HEK293 (cell line): ENCODE results near the gene BICD2.

Experiments
- CTCF ChIP-seq: fragments of 450-650 bp; formaldehyde crosslinking; IDR thresholded peaks from 2 replicates; pipeline ENCODE4 v1.5.1; 2016; ENCODE audit warnings: missing biosample characterization, missing genetic modification characterization
- MYNN ChIP-seq: fragments of 450-650 bp; formaldehyde crosslinking; IDR thresholded peaks from 2 replicates; pipeline ENCODE4 v1.5.1; 2016; ENCODE audit warnings: missing biosample characterization, missing genetic modification characterization, borderline replicate concordance
- TCF7L2 ChIP-seq: IDR thresholded peaks from 2 replicates; pipeline ENCODE4 v1.6.1; 2011; ENCODE audit warnings: low read depth, mild to moderate bottlenecking, inconsistent platforms, low read length, moderate library complexity, borderline replicate concordance
- ZBTB20 ChIP-seq: fragments of 450-650 bp; formaldehyde crosslinking; IDR thresholded peaks from 2 replicates; pipeline ENCODE4 v1.5.1; 2016; ENCODE audit warnings: missing biosample characterization, missing genetic modification characterization
- ZNF112 ChIP-seq: fragments of 450-650 bp; formaldehyde crosslinking; IDR thresholded peaks from 2 replicates; pipeline ENCODE4 v1.5.0; 2017; ENCODE audit warnings: missing biosample characterization, missing genetic modification characterization
- ZNF248 ChIP-seq: fragments of 450-650 bp; formaldehyde crosslinking; IDR thresholded peaks from 2 replicates; pipeline ENCODE4 v1.5.1; 2017; ENCODE audit warnings: missing biosample characterization, missing genetic modification characterization
- ZNF621 ChIP-seq: fragments of 450-650 bp; formaldehyde crosslinking; IDR thresholded peaks from 2 replicates; pipeline ENCODE4 v1.5.1; 2017; ENCODE audit warnings: missing biosample characterization, missing genetic modification characterization

GRCh38 chr9:92663126-92663525 lies 101.5 kb downstream of the BICD2 start:
- TF ChIP-seq MYNN (tag by site-specific recombination) (no peak), CTCF (tag by site-specific recombination) (no peak), ZNF112 (tag by site-specific recombination) (no peak), ZBTB20 (tag by site-specific recombination) (no peak), TCF7L2 (no peak), ZNF248 (tag by site-specific recombination) (no peak), ZNF621 (tag by site-specific recombination) (no peak)
